T-helper 17 cell (primary cell): ENCODE measurements around the gene SLC5A1. TPM values are rescaled to one million over a fixed set of nuclear protein-coding genes. Genes with fewer than 3 reads are reported as not detected.

Experiments used
- ATAC-seq: fragments of 150-1000 bp; cut with Tn5 transposase; 2 replicates; pipeline ENCODE4 v1.10.0; 2021; ENCODE audit warnings: mild to moderate bottlenecking, moderate library complexity
- DNase-seq, 3 donors: peaks; one replicate each; pipeline versions ENCODE4 v3.0.0 to v3.0.0-alpha.2; 2020 to 2021
- H3K9me3 ChIP-seq: one replicate; pipeline ENCODE4 v1.7.0; 2013; ENCODE audit warnings: low read length, mild to moderate bottlenecking; ENCODE audit not compliant: control insufficient read depth, poor library complexity, severe bottlenecking
- H3K27ac Mint-ChIP-seq: one replicate; pipeline ENCODE4 v1.8.0; 2022; ENCODE audit warnings: mild to moderate bottlenecking, moderate library complexity, mixed read lengths
- H3K27me3 Mint-ChIP-seq: one replicate; pipeline ENCODE4 v1.8.0; 2022; ENCODE audit warnings: mixed read lengths
- H3K36me3 Mint-ChIP-seq: one replicate; pipeline ENCODE4 v1.8.0; 2022; ENCODE audit warnings: low read depth, mixed read lengths
- H3K4me1 Mint-ChIP-seq: one replicate; pipeline ENCODE4 v1.8.0; 2022; ENCODE audit warnings: mild to moderate bottlenecking, mixed read lengths
- H3K4me3 Mint-ChIP-seq: one replicate; pipeline ENCODE4 v1.8.0; 2022; ENCODE audit warnings: mild to moderate bottlenecking, moderate library complexity, mixed read lengths
- total RNA-seq, 4 donors: library from RNA in 2 of 4; stranded (reverse) in 2 of 4; gene quantifications; one replicate each; pipeline ENCODE4 v1.2.3 and lab custom pipeline; 2022 to 2026

Gene SLC5A1
- total RNA-seq, 2 donors from 2014 or later, result not detected

DNA sequence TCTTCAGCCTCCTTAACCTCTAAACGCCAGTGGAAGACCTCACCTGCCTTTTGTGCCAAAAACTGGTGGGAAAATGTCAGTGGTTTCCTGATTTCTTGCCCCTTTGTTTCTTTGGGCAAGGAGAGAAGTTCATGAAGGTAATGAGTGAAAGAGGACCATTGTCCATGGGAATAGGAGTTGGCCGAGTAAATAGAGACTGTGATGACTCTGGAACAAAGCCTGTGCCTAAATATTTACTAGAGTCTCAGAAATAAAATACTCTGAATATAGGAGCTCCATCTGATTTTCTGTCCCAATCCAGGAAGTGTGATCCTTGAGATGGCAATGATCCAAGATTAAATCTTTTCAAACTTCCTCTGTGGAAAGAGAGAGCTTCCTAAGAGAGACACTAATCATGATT, 12.0 kb downstream of the SLC5A1 start:
- Mint-ChIP-seq H3K36me3 (peaks cover 3% of the 10 kb centered on the region), H3K27ac (no peak overlapping the region), H3K4me3 (no peak overlapping the region), H3K4me1 (peaks cover 14% of the 10 kb centered on the region), H3K27me3 (peaks cover 42% of the 10 kb centered on the region)
- ATAC-seq, result no peak
- no peak for DNase-seq
- no peaks in the 10 kb centered on the region for H3K9me3 ChIP-seq

DNA sequence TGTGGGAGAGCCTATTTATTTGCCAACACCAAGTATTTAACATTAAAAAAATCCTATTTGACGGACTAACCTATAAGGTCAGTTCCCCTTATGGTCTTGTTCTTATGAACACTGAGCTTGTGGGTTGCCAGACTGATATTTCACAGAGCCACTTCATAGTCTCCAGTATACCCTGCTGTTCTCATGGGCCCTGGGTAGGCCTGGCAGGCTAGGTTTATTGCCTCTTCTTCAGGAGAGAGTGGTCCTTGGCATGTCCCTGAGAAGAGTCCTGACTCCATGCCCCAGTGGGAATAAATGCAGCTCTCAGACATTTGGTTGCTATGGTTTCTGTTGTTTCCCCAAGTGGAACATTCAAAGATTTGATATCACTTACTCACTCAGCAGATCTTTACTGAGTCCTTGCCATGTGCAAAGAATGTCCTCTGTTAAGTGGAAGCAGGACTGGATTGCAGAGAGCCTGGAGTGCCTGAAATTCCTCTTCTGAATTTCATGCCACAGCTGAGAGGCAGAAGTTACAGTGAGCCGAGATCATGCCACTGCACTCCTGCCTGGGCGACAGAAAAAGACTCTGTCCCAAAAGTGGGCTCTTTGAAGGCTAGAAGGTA, 15.7 kb downstream of the SLC5A1 start:
- Mint-ChIP-seq H3K27me3 (peaks cover 58% of the 10 kb centered on the region), H3K36me3 (no peaks in the 10 kb centered on the region), H3K27ac (no peak overlapping the region), H3K4me1 (no peaks in the 10 kb centered on the region), H3K4me3 (no peak overlapping the region)
- H3K9me3 ChIP-seq, result no peaks in the 10 kb centered on the region
- no peak for ATAC-seq
- DNase-seq, result no peak

DNA sequence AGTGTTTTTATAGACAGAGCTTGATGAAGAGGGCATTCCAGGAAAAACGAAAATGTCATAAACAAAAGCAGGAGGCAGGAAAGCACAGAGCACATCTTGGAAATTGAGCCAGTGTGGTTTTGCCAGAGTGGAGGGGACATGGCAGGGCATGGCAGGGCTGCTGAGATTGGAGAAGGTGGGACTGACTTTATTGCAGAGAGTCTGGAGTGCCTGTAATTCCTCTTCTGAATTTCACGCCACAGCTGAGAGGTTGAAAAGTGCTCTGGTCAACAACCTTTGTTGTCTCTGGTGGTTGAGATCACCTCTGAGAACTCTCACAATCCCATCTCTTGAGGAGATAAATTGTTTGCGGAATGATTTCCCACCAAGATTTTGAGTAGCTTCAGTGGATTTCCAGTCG, 16.4 kb downstream of the SLC5A1 start:
- H3K27me3 Mint-ChIP-seq, result peaks cover 60% of the 10 kb centered on the region
- H3K4me3 Mint-ChIP-seq, result no peak overlapping the region
- H3K27ac Mint-ChIP-seq, result no peak overlapping the region
- H3K4me1 Mint-ChIP-seq, result no peaks in the 10 kb centered on the region
- H3K36me3 Mint-ChIP-seq, result no peaks in the 10 kb centered on the region
- H3K9me3 ChIP-seq, result no peaks in the 10 kb centered on the region
- ATAC-seq (no peak), DNase-seq (no peak)

GRCh38 chr22:32063701-32064100, 20.6 kb downstream of the SLC5A1 start:
- ATAC-seq (no peak), DNase-seq (no peak)
- no peak overlapping the region for H3K4me3 Mint-ChIP-seq
- peaks cover 3% of the 10 kb centered on the region for H3K36me3 Mint-ChIP-seq
- peaks cover 60% of the 10 kb centered on the region for H3K27me3 Mint-ChIP-seq
- no peaks in the 10 kb centered on the region for H3K4me1 Mint-ChIP-seq
- no peaks in the 10 kb centered on the region for H3K9me3 ChIP-seq
- H3K27ac Mint-ChIP-seq, result no peak overlapping the region

DNA sequence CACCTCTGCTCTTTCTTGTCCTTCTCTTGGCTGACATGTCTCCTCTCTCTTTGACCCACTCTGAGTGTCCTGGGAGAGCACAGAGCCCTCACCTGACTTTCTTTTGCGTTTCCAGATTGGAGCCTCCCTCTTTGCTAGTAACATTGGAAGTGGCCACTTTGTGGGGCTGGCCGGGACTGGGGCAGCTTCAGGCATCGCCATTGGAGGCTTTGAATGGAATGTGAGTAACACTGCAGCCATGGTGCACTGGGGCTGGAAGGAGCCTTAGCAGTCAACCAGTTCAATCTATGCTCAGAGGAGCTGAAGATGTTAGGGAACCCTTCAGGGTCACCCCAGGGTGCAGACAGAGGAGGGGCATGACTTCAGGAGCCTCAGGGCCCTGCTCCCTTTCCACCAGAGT, 23.8 kb downstream of the SLC5A1 start:
- ATAC-seq, result no peak
- H3K4me1 Mint-ChIP-seq, result no peaks in the 10 kb centered on the region
- H3K27ac Mint-ChIP-seq, result no peak overlapping the region
- H3K4me3 Mint-ChIP-seq, result no peak overlapping the region
- no peaks in the 10 kb centered on the region for H3K9me3 ChIP-seq
- peaks cover 3% of the 10 kb centered on the region for H3K36me3 Mint-ChIP-seq
- no peak for DNase-seq
- peaks cover 53% of the 10 kb centered on the region for H3K27me3 Mint-ChIP-seq

GRCh38 chr22:32067613-32068012, 24.6 kb downstream of the SLC5A1 start:
- H3K27ac Mint-ChIP-seq, result no peak overlapping the region

DNA sequence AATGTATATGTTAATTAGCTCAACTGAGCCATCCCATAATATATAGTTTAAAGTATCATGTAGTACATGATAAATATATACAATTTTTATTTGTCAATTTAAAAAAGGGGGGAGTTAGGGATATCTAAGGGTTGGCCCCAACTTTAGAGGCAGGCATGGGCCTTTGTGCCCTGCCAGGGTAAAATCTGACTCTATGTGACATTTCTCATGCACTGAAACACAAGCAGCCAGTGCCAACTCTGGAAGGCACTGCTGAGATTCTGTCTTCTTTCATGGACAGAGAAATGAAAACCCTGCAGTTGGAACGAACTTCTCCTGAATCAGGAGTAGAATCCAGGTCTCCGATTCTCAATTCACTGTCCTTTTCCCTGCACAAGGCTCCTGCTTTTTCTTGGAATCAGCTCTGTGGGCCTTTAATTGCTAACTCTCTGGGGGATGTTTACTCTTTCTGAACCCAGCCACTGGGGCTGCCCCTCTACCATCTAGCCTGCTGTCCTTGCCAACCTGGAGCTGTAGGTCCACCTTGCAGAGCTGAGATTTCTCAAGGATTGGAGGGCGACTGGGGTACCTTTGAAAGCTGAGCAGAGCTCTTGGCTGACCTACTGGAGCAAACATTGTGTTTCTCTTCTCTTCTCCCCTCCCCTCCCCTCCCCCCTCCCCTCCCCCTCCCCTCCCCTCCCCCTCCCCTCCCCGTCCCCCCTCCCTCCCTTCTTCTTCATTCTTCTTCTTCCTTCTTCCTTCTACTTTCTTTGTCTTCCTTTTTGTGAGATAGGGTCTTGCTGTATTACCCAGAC, 26.7 kb downstream of the SLC5A1 start:
- no peak overlapping the region for H3K4me3 Mint-ChIP-seq
- H3K27me3 Mint-ChIP-seq, result peaks cover 69% of the 10 kb centered on the region
- peaks cover 3% of the 10 kb centered on the region for H3K4me1 Mint-ChIP-seq
- DNase-seq (no peak), ATAC-seq (no peak)
- peaks cover 3% of the 10 kb centered on the region for H3K36me3 Mint-ChIP-seq
- H3K9me3 ChIP-seq, result no peaks in the 10 kb centered on the region
- H3K27ac Mint-ChIP-seq, result peak overlapping the region; percentile 56

More at GRCh38 chr22:32067613-32068012, 24.6 kb downstream of the SLC5A1 start:
- H3K9me3 ChIP-seq, result no peaks in the 10 kb centered on the region
- DNase-seq (no peak), ATAC-seq (no peak)
- peaks cover 3% of the 10 kb centered on the region for H3K36me3 Mint-ChIP-seq
- H3K4me1 Mint-ChIP-seq, result no peaks in the 10 kb centered on the region
- peaks cover 59% of the 10 kb centered on the region for H3K27me3 Mint-ChIP-seq
- H3K4me3 Mint-ChIP-seq, result no peak overlapping the region

DNA sequence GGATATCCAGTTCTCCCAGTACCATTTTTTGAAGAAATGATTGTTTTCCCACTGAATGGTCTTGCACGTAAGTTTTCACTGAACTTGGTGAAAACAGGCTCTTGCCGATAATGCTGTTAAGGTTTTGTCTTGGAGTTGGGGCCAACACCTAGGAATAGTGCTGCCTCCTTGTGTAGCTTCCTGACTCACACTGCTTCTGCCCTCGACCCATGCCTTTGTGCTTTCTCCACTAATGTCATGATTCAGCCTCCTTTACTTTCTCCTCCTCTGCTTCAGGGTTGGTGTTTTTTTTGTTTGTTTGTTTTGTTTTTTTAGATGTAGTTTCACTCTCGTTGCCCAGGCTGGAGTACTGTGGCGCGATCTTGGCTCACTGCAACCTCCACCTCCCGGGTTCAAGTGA, 30.2 kb downstream of the SLC5A1 start:
- no peak for DNase-seq
- Mint-ChIP-seq H3K27ac (no peak overlapping the region), H3K4me3 (no peak overlapping the region), H3K4me1 (peaks cover 3% of the 10 kb centered on the region), H3K36me3 (peaks cover 4% of the 10 kb centered on the region), H3K27me3 (peaks cover 73% of the 10 kb centered on the region)
- H3K9me3 ChIP-seq, result no peaks in the 10 kb centered on the region
- no peak for ATAC-seq

DNA sequence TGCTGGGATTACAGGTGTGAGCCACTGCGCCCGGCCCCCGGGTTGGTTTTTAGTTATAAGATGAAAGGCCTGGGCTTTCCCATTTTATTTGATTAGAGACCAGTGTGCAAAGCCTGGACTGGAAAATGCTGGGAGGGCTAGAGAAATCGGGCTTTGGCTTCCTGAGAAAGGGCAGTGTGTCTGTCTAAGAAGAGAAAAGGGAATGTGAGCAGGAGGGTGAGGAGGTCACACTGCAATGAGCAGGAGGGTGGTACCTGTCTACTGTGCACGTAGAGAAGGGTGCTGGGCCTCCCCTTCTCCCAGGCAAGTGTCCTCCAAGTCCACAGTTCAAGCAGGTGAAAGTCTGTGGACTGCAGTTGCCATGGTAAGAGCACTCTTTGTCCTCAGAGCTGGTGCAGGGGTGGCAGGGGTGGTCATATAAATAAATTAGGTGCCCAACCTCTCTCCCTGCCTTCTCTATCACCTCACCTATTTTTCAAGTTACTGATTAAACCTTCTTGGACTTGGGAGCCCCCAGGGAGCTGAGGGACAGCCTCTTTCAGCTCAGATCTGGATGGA, 30.8 kb downstream of the SLC5A1 start:
- peaks cover 3% of the 10 kb centered on the region for H3K4me1 Mint-ChIP-seq
- no peaks in the 10 kb centered on the region for H3K9me3 ChIP-seq
- ATAC-seq (no peak), DNase-seq (no peak)
- no peak overlapping the region for H3K4me3 Mint-ChIP-seq
- peaks cover 4% of the 10 kb centered on the region for H3K36me3 Mint-ChIP-seq
- H3K27me3 Mint-ChIP-seq, result peaks cover 66% of the 10 kb centered on the region
- no peak overlapping the region for H3K27ac Mint-ChIP-seq

DNA sequence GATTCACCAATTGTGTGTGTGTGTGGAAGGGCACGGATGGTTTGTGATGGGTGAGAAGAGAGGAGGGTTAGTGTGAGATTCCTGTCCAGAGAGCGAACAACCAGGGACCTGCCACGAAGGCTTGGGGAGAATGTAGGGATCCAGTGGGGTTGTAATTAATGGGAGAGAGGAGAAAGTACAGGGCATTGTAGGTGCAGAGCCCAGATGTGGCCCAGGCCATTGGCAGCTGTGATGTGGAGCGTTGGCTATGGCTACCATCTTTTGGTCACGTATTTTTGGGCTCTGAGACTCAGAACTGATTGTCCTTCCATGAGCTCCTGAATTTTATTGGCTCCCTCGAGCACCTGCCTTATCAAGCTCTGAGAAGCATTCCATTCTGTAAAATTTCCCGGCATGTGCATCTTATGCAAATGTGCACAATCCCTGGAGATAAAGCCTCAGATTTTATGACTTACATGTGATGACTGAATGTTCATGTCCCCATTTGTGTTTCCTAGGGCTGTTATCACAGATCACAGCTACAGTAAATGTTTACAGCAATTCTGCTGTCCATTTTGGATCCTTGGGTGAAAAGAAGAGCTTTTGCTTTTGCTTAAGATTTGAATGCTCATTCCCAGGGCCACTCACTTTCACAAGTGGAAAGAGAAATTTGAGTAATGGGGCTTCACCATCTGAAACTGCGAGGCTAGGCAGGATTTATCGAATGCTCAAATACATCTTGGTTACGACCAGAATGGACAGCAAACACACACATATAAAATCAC, 33.1 kb downstream of the SLC5A1 start:
- H3K4me1 Mint-ChIP-seq, result peaks cover 5% of the 10 kb centered on the region
- peaks cover 62% of the 10 kb centered on the region for H3K27me3 Mint-ChIP-seq
- H3K9me3 ChIP-seq, result no peaks in the 10 kb centered on the region
- ATAC-seq (no peak), DNase-seq (no peak)
- no peak overlapping the region for H3K27ac Mint-ChIP-seq
- peaks cover 4% of the 10 kb centered on the region for H3K36me3 Mint-ChIP-seq
- H3K4me3 Mint-ChIP-seq, result no peak overlapping the region

- Mint-ChIP-seq H3K4me3 (no peak overlapping the region), H3K27me3 (peaks cover 58% of the 10 kb centered on the region), H3K36me3 (peaks cover 4% of the 10 kb centered on the region), H3K4me1 (peaks cover 5% of the 10 kb centered on the region), H3K27ac (no peak overlapping the region)
- DNase-seq, result no peak
- H3K9me3 ChIP-seq, result no peaks in the 10 kb centered on the region
- no peak for ATAC-seq
Measured at GRCh38 chr22:32076761-32077084, 33.7 kb downstream of the SLC5A1 start.

- no peak overlapping the region for H3K27ac Mint-ChIP-seq
- H3K4me3 Mint-ChIP-seq, result no peak overlapping the region
- no peaks in the 10 kb centered on the region for H3K9me3 ChIP-seq
- no peak for DNase-seq
- H3K27me3 Mint-ChIP-seq, result peaks cover 58% of the 10 kb centered on the region
- no peak for ATAC-seq
- peaks cover 5% of the 10 kb centered on the region for H3K4me1 Mint-ChIP-seq
- peaks cover 4% of the 10 kb centered on the region for H3K36me3 Mint-ChIP-seq
Measured at GRCh38 chr22:32077151-32077550, 34.1 kb downstream of the SLC5A1 start.
